K562 (cell line): ENCODE data around the gene GMPR2.
A peak's percentile ranks its signal among the peaks of the same experiment; 100 is the strongest.

Source experiments
- CSDE1 ChIP-seq, 2 experiments: fragments of 450-650 bp; IDR thresholded peaks; 2 replicates each; pipeline ENCODE4 v1.6.1; 2016; ENCODE audit warnings: mild to moderate bottlenecking in 1 of 2
- ETV6 ChIP-seq, 3 experiments: fragments of 150-350 bp in 1 of 3; sonication (generic) in 1 of 3; formaldehyde crosslinking in 1 of 3; IDR thresholded peaks; 2 replicates each; pipeline versions ENCODE4 v1.6.1 to v1.8.0; 2014 to 2022; ENCODE audit warnings: borderline replicate concordance in 2 of 3, low read depth in 2 of 3, antibody characterized with exemption in 1 of 3, low read length in 1 of 3, mild to moderate bottlenecking in 1 of 3, missing genetic modification reagents in 1 of 3
- JUND ChIP-seq, 2 experiments: IDR thresholded peaks; 2 replicates in 1 of 2; 3 replicates in 1 of 2; pipeline ENCODE4 v1.6.1; 2011; ENCODE audit warnings: borderline replicate concordance in 2 of 2, low read depth in 2 of 2, low read length in 2 of 2, improper control_type of control experiment in 1 of 2, missing biosample characterization in 1 of 2, missing genetic modification characterization in 1 of 2, missing genetic modification reagents in 1 of 2
- L3MBTL2 ChIP-seq: fragments of 450-650 bp; IDR thresholded peaks from 2 replicates; pipeline ENCODE4 v1.6.1; 2016; ENCODE audit warnings: mild to moderate bottlenecking, moderate library complexity
- POLR2A ChIP-seq: fragments of 450-650 bp; conservative IDR thresholded peaks from 2 replicates; pipeline ENCODE4 v1.6.1; 2016
- POU5F1 ChIP-seq: fragments of 150-350 bp; IDR thresholded peaks from 2 replicates; pipeline ENCODE4 v1.6.1; 2014; ENCODE audit warnings: borderline replicate concordance, low read length, low read depth, mild to moderate bottlenecking; ENCODE audit not compliant: partially characterized antibody
- ZFP30 ChIP-seq: fragments of 250-450 bp; sonication (Bioruptor Pico); IDR thresholded peaks from 2 replicates; pipeline ENCODE4 v1.8.0; 2022; ENCODE audit warnings: moderate library complexity, mild to moderate bottlenecking, inconsistent platforms, borderline replicate concordance
- TF ChIP-seq, protein P1 (sequence below), 3 experiments: IDR thresholded peaks in 2 of 3; conservative IDR thresholded peaks in 1 of 3; 2 replicates each; pipeline ENCODE4 v1.5.1; 2011 to 2012; ENCODE audit warnings: low read length in 3 of 3, mild to moderate bottlenecking in 3 of 3, control low read depth in 2 of 3, improper control_type of control experiment in 1 of 3, inconsistent platforms in 1 of 3, low read depth in 1 of 3, mixed read lengths in 1 of 3, moderate library complexity in 1 of 3; ENCODE audit not compliant: insufficient read depth in 2 of 3
- TF ChIP-seq, protein P2 (sequence below): sonication (generic); formaldehyde crosslinking; IDR thresholded peaks from 2 replicates; pipeline ENCODE4 v1.8.1; 2022; ENCODE audit warnings: missing genetic modification reagents

DNA sequence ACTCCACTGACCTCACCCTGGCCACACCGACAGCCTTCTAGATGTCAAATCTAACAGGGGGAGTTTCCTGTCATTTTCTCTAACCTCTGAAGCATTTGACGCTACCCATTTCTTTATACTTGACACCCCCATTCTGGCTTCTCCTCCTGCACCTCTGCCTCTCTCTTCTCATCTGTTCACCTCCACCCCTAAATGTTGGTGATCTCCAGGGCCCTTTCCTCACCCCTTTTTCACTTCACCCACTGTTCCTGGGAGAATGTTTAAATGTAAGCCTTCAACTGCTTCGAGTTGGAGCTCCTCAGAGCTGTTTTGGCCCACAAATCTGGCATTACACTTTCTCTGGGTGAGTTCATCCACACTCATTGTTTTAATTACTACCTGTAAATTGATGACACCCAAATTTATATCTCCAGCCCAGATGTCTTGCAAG lies 39.1 kb downstream of the GMPR2 start:
- TF ChIP-seq, protein P1, sequence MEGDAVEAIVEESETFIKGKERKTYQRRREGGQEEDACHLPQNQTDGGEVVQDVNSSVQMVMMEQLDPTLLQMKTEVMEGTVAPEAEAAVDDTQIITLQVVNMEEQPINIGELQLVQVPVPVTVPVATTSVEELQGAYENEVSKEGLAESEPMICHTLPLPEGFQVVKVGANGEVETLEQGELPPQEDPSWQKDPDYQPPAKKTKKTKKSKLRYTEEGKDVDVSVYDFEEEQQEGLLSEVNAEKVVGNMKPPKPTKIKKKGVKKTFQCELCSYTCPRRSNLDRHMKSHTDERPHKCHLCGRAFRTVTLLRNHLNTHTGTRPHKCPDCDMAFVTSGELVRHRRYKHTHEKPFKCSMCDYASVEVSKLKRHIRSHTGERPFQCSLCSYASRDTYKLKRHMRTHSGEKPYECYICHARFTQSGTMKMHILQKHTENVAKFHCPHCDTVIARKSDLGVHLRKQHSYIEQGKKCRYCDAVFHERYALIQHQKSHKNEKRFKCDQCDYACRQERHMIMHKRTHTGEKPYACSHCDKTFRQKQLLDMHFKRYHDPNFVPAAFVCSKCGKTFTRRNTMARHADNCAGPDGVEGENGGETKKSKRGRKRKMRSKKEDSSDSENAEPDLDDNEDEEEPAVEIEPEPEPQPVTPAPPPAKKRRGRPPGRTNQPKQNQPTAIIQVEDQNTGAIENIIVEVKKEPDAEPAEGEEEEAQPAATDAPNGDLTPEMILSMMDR (IDR thresholded peaks at IDR 0.05 in 2 of 3, conservative IDR thresholded peaks at IDR 0.05 in 1 of 3; ENCODE audit: insufficient read depth in 2 of 3, low read depth in 1 of 3, low read length in 3 of 3), result no peak
- TF ChIP-seq L3MBTL2 (peak; percentile 39; the same call in 1 of the 2 replicates), JUND (IDR thresholded peaks at IDR 0.05; ENCODE audit: borderline replicate concordance, low read depth, low read length) (no peak), JUND (tag; IDR thresholded peaks at IDR 0.05; ENCODE audit: borderline replicate concordance, low read depth, low read length) (no peak), POLR2A (no peak), CSDE1 (IDR thresholded peaks at IDR 0.05) (no peak), ETV6 (IDR thresholded peaks at IDR 0.05; ENCODE audit: borderline replicate concordance in 1 of 2, low read depth in 2 of 2, low read length in 1 of 2) (no peak), ETV6 (CRISPR knock-in tag; IDR thresholded peaks at IDR 0.05; ENCODE audit: borderline replicate concordance) (no peak), POU5F1 (no peak), ZFP30 (no peak)
- TF ChIP-seq, protein P2, sequence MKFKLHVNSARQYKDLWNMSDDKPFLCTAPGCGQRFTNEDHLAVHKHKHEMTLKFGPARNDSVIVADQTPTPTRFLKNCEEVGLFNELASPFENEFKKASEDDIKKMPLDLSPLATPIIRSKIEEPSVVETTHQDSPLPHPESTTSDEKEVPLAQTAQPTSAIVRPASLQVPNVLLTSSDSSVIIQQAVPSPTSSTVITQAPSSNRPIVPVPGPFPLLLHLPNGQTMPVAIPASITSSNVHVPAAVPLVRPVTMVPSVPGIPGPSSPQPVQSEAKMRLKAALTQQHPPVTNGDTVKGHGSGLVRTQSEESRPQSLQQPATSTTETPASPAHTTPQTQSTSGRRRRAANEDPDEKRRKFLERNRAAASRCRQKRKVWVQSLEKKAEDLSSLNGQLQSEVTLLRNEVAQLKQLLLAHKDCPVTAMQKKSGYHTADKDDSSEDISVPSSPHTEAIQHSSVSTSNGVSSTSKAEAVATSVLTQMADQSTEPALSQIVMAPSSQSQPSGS (CRISPR knock-in tag), result no peak
